ENCODE data around the gene TMEM53. TPM values are rescaled to one million over a fixed set of nuclear protein-coding genes. Genes with fewer than 3 reads are reported as not detected.

TMEM53 gene
- total RNA-seq, 4 donors from 2014 or later = 7.6 to 14.0 (median 10.3) TPM

GRCh38 chr1:44630116-44630515, 44.2 kb downstream of the TMEM53 start:
- ATAC-seq (ENCODE audit: low FRiP score) = no peak
- DNase-seq (ENCODE audit: low spot score) = no peak
- TF ChIP-seq CTCF (IDR thresholded peaks at IDR 0.05) = no peak

GRCh38 chr1:44628962-44629756, 45.1 kb downstream of the TMEM53 start:
- DNase-seq (ENCODE audit: low spot score) (no peak), ATAC-seq (ENCODE audit: low FRiP score) (no peak)
- TF ChIP-seq CTCF (IDR thresholded peaks at IDR 0.05) = no peak

DNA sequence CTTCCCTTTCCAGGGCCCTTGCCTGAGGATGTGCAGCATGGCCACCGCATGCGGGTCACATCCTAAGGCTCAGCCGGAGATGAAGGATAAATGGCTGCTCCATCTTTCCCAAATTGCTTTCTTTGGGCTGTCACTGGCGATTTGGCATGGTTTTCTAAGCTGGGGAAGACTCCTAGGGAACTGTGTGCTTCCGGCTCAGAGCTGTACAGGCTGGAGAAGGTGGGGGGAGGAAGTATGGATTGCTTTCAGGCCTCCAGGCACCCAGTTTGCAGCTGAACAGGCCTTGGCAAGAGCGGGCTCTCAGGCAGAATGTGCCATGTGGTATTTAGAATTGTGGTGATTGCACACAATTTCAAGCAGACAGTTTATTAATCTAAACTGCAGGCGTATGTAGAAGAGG, 48.9 kb downstream of the TMEM53 start:
- DNase-seq (ENCODE audit: low spot score) = no peak
- TF ChIP-seq CTCF (IDR thresholded peaks at IDR 0.05) = no peak
- no peak for ATAC-seq (ENCODE audit: low FRiP score)

- DNase-seq (ENCODE audit: low spot score) (no peak), ATAC-seq (ENCODE audit: low FRiP score) (no peak)
- no peak for TF ChIP-seq CTCF (IDR thresholded peaks at IDR 0.05)
These were observed 49.9 kb downstream of the TMEM53 start for GRCh38 chr1:44624268-44624901.

GRCh38 chr1:44621841-44622286, 52.4 kb downstream of the TMEM53 start:
- DNase-seq (ENCODE audit: low spot score) (no peak), ATAC-seq (ENCODE audit: low FRiP score) (no peak)
- TF ChIP-seq CTCF (IDR thresholded peaks at IDR 0.05) = no peak

GRCh38 chr1:44620072-44620471, 54.2 kb downstream of the TMEM53 start:
- DNase-seq (ENCODE audit: low spot score) (no peak), ATAC-seq (ENCODE audit: low FRiP score) (no peak)
- TF ChIP-seq CTCF (IDR thresholded peaks at IDR 0.05) = no peak
